ENCODE results near the gene PSG7.
"Not testable (repeated sequence)": the region's sequence is repeated elsewhere in the genome, so short reads cannot be mapped to it uniquely, and the experiment has no call there.

The PSG7 gene

DNA sequence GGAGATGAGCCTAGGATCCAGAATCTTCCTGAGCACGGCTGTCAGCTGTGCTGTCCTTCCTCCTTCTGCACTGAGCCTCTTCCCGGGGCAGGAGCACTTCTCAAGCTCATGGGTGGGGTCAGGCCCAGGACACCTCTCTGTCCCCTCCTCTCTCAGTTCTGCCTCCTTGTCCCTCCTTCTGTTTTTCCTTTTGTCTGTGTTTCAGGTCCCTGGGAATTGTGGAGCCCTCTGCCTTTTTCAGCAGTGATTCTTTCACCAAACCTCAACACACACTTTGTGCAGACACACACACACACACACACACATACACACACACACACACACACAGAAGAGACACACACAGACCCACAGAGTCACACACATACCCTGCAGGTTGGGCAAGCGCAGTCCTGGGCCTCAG is at the start of gene PSG7:
Gene PSG7, minus strand, starts transcription at position 101 of the 400 bp plus-strand sequence. CDS start 131 bp downstream, outside the sequence.
- H3K4me1 Mint-ChIP-seq; DNase-seq; H3K9me3 Mint-ChIP-seq; H3K27ac Mint-ChIP-seq; ATAC-seq; H3K4me3 Mint-ChIP-seq; H3K27me3 Mint-ChIP-seq; H3K36me3 Mint-ChIP-seq (ENCODE audit: low read depth): not testable (repeated sequence)

DNA sequence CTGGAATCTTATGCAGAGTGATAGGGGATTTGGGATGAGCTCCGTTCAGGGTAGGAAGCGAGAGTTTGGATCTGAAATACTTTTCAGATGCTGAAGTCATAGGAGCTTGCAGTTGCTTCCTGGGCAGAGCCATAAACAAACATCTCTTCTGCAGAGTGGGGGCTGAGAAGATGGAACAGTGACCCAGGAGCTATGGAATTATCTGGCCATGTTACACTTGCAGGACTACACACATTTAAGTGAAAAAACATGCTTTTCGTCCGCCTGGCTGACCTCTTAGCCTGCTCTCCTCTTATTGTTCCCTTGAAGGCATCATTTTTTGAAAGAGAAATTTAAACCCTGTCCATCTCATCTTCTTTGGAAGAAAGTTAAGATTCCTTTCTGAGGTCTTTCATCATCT is 48.6 kb upstream of the PSG7 start:
- H3K4me1 Mint-ChIP-seq = no peaks in the 10 kb centered on the region
- no peak overlapping the region for H3K27ac Mint-ChIP-seq
- H3K36me3 Mint-ChIP-seq (ENCODE audit: low read depth) = no peaks in the 10 kb centered on the region
- peaks cover 14% of the 10 kb centered on the region for H3K27me3 Mint-ChIP-seq
- H3K4me3 Mint-ChIP-seq = no peak overlapping the region
- ATAC-seq = no peak
- peaks cover 7% of the 10 kb centered on the region for H3K9me3 Mint-ChIP-seq
- DNase-seq = no peak

DNA sequence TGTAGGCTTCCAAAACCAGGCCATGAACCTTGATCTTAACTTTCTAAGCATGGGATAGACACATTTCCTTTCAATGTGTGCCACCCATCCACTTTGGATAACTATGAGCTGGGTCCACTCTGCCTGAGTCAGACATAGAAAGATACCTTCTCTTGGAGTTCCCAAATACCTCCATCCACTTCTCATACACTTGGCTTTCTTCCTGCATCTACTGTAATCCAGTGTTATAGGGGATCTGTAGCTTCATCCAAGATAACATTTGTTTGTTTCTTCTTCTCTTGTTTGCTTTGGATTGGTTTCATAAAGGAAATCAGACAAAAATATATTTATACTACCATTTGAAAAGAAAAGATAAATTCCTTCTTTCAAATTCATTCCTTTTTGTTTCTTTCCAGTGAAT is 45.1 kb upstream of the PSG7 start:
- H3K36me3 Mint-ChIP-seq (ENCODE audit: low read depth); H3K27ac Mint-ChIP-seq; ATAC-seq; H3K9me3 Mint-ChIP-seq; DNase-seq; H3K4me1 Mint-ChIP-seq; H3K4me3 Mint-ChIP-seq: not testable (repeated sequence)
- H3K27me3 Mint-ChIP-seq = peaks cover 12% of the 10 kb centered on the region

DNA sequence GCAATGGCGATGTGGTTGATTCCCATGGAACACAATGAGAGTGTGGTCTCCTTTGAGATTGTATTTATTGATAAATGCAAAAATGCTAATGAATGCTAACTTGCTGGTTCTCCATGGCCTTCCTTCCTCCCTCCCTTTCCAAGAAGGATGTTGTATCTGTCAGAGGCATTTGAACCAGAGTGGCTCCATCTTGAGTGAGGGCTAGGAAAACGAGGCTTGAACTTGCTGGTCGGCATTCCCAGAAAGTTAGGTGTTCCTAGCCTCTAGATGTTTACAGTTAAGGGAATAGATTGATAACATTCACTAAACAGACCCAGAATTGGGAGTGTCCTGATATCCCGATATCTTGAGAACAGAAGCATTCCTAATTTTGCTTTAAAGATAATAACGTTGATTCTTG is 34.4 kb upstream of the PSG7 start:
- not testable (repeated sequence) for H3K4me3 Mint-ChIP-seq; H3K36me3 Mint-ChIP-seq (ENCODE audit: low read depth); DNase-seq; H3K27me3 Mint-ChIP-seq; H3K4me1 Mint-ChIP-seq; H3K9me3 Mint-ChIP-seq; ATAC-seq; H3K27ac Mint-ChIP-seq

DNA sequence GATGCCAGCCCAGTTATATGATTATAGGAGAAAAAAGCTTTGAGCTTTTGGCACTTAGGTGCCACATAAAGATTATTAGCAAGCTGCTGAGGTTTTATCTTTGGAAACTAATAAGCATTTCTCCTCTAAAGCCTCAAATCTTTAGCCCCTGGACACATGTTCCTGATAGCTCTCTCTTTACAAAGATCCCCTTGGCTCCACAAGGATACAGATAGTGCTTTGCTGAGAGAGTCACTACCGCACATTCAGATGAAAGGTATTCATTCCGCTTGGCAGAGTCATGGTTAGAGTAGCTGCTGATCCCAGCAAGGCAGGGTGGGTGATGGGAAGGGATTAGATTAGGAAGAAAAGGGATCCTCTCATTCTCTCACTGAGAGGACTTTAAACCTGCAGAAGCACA is 28.2 kb upstream of the PSG7 start:
- no peak overlapping the region for H3K27ac Mint-ChIP-seq
- no peak for DNase-seq
- no peaks in the 10 kb centered on the region for H3K4me1 Mint-ChIP-seq
- no peaks in the 10 kb centered on the region for H3K36me3 Mint-ChIP-seq (ENCODE audit: low read depth)
- no peak for ATAC-seq
- H3K4me3 Mint-ChIP-seq = no peak overlapping the region
- H3K9me3 Mint-ChIP-seq = no peaks in the 10 kb centered on the region
- peaks cover 10% of the 10 kb centered on the region for H3K27me3 Mint-ChIP-seq

DNA sequence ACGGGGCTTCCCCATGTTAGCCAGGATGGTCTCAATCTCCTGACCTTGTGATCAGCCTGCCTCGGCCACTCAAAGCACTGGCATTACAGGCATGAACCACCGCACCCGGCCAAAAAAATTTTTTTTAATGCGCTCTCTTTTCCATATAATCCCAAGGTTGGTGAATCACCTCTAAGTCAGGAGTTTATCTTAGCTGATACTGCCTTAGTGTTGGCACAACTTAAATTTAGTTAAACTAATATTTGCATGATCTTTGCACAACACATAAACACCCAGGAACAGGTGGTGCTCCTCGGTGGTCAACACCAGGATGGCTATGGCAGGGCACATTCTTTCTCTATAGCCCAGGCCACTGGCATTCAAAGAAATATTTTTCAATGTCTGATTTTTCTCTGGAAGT is 24.1 kb upstream of the PSG7 start:
- ATAC-seq (no peak), DNase-seq (no peak)
- Mint-ChIP-seq H3K27me3 (peaks cover 13% of the 10 kb centered on the region), H3K9me3 (peaks cover 5% of the 10 kb centered on the region), H3K36me3 (ENCODE audit: low read depth) (no peaks in the 10 kb centered on the region), H3K4me3 (no peak overlapping the region), H3K27ac (no peak overlapping the region), H3K4me1 (no peaks in the 10 kb centered on the region)

DNA sequence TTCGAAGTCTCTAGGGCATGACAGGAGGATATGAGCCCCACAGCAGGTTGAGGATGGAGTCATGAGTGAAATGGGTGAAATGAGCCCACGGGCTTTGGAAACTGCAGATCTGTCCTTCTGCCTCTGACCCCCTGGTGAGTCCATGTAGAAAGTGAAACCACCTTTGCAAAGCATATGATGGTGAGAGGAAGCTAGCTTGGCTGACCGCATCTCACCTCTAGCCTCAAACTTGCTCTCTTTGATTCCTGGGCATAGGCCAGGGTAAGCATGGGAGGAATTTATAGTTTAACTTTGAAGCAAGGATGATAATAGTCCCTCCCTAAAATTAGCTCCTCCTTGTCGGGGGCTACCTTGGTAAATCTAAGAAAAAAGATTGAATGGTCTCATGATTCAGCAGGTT is 15.1 kb upstream of the PSG7 start:
- not testable (repeated sequence) for H3K9me3 Mint-ChIP-seq; H3K27ac Mint-ChIP-seq; H3K4me1 Mint-ChIP-seq; DNase-seq; H3K4me3 Mint-ChIP-seq; ATAC-seq; H3K27me3 Mint-ChIP-seq; H3K36me3 Mint-ChIP-seq (ENCODE audit: low read depth)

DNA sequence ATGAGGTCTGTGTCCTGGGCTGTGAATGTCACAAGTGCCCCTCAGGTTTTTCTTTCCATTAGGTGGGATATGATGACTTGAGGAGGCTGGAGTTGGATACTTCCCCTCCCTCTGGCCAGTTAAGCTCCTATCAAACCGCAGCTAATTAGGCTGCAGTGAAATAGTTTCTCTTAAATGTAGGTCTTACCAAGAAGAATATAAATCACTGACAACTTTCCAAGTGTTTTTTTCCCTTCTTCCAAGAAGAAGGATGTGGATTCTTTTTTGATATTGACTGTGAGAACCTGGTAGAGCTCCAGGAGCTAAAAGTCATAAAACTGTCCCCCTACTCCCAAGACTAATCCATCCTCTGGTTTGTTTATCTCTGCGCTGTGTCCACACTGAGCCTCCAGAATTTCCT is 14.5 kb upstream of the PSG7 start:
- not testable (repeated sequence) for H3K36me3 Mint-ChIP-seq (ENCODE audit: low read depth); H3K4me1 Mint-ChIP-seq; DNase-seq; H3K27me3 Mint-ChIP-seq; ATAC-seq; H3K4me3 Mint-ChIP-seq; H3K9me3 Mint-ChIP-seq; H3K27ac Mint-ChIP-seq

DNA sequence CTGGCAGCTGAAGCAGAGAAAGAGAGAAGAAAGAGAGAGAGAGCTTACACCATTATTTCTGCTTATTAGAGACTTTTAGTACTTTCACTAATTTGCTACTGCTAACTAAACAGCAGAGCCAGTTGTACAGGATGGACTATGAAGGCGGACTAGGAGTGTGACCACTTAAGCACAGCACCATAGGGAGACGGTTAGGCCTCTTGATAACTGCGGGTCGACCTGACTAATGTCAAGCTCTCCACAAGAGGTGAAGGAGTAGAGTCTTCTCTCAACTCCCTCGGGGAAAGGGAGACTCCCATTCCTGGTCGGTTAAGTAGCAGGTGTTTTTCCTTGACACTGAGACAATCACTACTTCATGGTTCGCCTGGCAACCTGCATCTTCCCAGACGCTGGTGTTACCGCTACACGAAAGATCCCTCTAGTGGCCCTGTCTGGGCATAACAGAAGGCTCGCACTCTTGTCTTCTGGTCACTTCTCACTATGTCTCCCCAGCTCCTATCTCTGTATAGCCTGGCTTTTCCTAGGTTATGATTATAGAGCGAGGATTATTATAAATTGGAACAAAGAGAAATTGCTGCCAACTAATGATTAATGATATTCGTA is 5.3 kb upstream of the PSG7 start:
- H3K4me1 Mint-ChIP-seq = no peaks in the 10 kb centered on the region
- no peak for ATAC-seq
- H3K27ac Mint-ChIP-seq = no peak overlapping the region
- H3K27me3 Mint-ChIP-seq = peaks cover 10% of the 10 kb centered on the region
- H3K9me3 Mint-ChIP-seq = no peaks in the 10 kb centered on the region
- DNase-seq = no peak
- H3K4me3 Mint-ChIP-seq = no peak overlapping the region
- no peaks in the 10 kb centered on the region for H3K36me3 Mint-ChIP-seq (ENCODE audit: low read depth)

DNA sequence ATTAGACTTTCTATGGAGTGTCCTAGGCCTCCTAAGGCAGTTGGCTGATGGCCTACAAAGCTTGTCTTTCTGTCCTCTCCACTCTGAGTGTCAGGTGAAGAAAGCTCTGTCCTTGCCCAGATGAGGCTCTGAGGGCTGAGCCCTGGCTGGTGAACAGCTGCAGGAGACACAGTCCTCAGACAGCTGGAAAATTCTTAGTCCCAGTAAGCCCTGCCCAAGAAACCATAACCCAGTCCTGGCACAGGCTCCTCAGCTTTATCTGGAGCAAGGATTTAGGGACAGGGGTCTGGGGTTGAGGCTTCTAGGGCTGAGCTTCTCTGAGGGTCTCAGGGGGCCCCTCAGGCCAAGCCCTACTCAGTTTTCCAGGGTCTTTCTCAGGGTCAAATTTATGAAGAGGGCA is 2.3 kb downstream of the PSG7 start:
- ATAC-seq; H3K4me3 Mint-ChIP-seq; H3K27ac Mint-ChIP-seq; H3K9me3 Mint-ChIP-seq; H3K36me3 Mint-ChIP-seq (ENCODE audit: low read depth); H3K27me3 Mint-ChIP-seq; DNase-seq; H3K4me1 Mint-ChIP-seq: not testable (repeated sequence)

DNA sequence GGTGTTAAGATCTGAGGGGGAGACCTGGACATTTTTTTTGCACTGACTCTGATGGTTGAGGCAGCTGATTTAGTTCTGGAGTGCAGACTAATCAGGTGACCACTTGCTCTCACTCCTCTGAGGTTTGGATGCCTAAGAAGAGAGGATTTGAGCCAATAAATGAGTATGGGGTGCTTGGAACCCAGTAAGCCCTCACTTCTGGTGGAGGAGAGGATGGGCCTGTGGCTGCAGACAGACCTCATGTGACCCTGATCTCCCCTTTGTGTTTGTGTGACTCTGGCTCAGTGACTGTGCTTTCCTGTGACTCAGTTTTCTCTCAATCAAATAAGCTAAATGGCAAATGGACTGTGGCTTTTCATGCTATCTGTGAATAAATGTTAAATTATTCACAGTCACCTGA is 2.8 kb downstream of the PSG7 start:
- H3K4me3 Mint-ChIP-seq; ATAC-seq; H3K27ac Mint-ChIP-seq; H3K4me1 Mint-ChIP-seq; H3K36me3 Mint-ChIP-seq (ENCODE audit: low read depth); DNase-seq; H3K27me3 Mint-ChIP-seq; H3K9me3 Mint-ChIP-seq: not testable (repeated sequence)

DNA sequence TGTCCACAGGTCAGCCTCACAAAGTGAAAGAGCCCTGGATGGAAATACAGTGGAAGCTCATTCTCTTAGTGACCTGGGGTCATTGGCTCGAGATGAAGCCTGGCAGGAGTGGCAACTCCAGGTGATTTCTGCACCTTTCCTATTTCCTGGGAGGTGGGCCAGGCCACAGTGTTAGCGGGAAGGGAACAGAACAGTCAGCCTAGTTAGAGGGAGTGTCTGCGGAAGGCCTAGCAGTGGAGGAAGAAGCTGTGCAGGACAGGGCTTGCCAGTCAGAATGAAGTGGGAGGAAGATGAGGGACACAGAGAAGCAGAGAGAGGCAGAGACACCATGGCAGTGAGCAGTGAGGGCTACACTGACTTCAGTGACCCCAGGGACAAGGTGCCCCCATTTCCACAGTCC is 3.6 kb downstream of the PSG7 start:
- not testable (repeated sequence) for H3K4me1 Mint-ChIP-seq; H3K27me3 Mint-ChIP-seq; H3K4me3 Mint-ChIP-seq; H3K9me3 Mint-ChIP-seq; ATAC-seq; H3K36me3 Mint-ChIP-seq (ENCODE audit: low read depth); H3K27ac Mint-ChIP-seq; DNase-seq

DNA sequence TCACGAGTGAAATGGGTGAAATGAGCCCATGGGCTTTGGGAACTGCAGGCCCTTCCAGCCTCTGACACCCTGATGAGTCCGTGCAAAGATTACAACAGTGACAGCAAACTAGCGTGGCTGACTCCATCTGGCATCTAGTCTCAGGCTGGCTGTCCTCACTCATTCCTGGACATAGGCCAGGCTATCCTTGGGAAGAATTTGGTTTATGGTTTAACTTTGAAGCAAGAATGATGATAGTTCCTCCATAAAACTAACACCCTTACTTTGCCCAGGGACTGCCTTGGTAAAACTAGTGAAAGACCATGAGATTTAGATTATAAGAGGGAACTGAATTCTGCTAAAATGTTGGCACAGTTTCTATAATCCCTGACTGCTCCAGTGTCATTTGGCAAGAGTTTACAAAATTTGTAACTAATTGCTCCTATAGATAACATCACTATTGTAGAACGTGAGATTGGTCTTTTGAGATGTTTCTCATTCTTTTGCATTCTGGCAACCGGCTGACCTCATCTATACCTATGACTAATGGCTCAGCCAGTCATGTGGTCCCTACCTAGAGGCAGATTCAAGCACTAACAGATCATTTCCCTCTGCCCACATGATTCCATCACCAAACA is 4.4 kb downstream of the PSG7 start:
- H3K9me3 Mint-ChIP-seq; H3K27ac Mint-ChIP-seq; ATAC-seq; H3K4me3 Mint-ChIP-seq; DNase-seq; H3K36me3 Mint-ChIP-seq (ENCODE audit: low read depth); H3K27me3 Mint-ChIP-seq; H3K4me1 Mint-ChIP-seq: not testable (repeated sequence)

DNA sequence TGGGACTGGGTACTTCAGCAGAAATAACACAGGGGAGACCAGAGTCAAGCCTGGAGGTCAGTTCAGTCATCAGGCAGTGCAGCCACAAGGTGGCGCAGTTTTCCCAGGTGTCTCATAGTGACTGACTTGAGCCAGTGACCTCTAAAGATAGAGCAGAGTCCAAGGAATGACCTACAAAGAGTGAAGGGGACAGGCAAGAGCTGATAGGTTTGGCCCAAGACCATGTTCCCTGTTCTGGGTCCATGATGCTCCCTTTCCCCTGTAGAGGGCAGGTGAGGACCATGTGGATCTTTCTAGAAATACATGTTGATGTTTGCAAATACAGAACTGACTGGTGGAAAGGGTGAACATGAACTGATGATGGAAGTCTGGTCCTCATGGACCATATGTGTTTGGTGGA is 6.8 kb downstream of the PSG7 start:
- peak; percentile 41 for DNase-seq
- not testable (repeated sequence) for H3K36me3 Mint-ChIP-seq (ENCODE audit: low read depth); ATAC-seq; H3K9me3 Mint-ChIP-seq; H3K4me3 Mint-ChIP-seq; H3K27ac Mint-ChIP-seq; H3K4me1 Mint-ChIP-seq
- H3K27me3 Mint-ChIP-seq = peaks cover 10% of the 10 kb centered on the region

DNA sequence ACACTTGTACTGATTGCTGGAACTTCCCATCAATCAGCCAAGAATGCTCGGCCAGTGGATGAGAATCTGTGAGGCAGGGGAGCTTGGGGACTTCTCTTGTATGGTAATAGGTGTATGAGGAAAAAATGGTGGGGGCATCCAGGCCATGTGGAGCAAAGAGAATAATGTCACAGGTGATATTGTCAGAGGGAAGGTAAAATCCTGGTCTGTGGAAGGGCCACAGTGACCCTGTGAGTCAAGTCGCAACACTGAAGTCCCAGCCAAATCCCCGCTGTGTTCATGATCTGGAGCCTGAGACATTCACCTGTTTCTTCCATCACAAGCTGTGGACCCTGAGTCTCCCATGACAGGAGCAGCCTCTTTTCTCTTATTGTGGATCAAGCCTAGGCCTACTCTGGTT is 8.1 kb downstream of the PSG7 start:
- peaks cover 10% of the 10 kb centered on the region for H3K27me3 Mint-ChIP-seq
- no peak for DNase-seq
- no peaks in the 10 kb centered on the region for H3K4me1 Mint-ChIP-seq
- H3K9me3 Mint-ChIP-seq = no peaks in the 10 kb centered on the region
- no peaks in the 10 kb centered on the region for H3K36me3 Mint-ChIP-seq (ENCODE audit: low read depth)
- no peak for ATAC-seq
- H3K27ac Mint-ChIP-seq = no peak overlapping the region
- no peak overlapping the region for H3K4me3 Mint-ChIP-seq

DNA sequence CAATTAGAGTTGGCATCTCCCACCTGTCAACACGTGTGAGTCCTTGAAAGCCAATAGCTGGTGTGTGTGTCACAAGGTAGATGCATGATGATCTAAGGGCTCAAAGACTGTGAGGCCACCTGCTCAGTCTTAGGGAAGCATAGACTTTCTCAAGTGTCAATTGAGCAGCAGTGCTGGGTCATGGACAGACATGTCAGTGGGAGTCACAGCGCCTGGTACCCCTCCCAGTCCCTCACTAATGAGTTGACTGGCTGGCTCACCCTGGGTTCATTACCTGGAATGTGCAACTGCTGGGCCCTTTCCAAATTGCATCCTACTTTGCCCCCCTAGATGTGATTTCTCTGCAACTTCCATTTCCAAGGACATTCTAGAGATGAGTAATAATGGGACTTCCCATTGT is 10.2 kb downstream of the PSG7 start:
- no peak overlapping the region for H3K27ac Mint-ChIP-seq
- no peaks in the 10 kb centered on the region for H3K4me1 Mint-ChIP-seq
- no peaks in the 10 kb centered on the region for H3K36me3 Mint-ChIP-seq (ENCODE audit: low read depth)
- peaks cover 15% of the 10 kb centered on the region for H3K27me3 Mint-ChIP-seq
- H3K4me3 Mint-ChIP-seq = no peak overlapping the region
- ATAC-seq = no peak
- no peak for DNase-seq
- H3K9me3 Mint-ChIP-seq = no peaks in the 10 kb centered on the region
